Measurements from ENCODE around the gene CMTM6. TPM values are rescaled to one million over a fixed set of nuclear protein-coding genes. Genes with fewer than 3 reads are reported as not detected.

Gene CMTM6
- total RNA-seq, 1 donor from 2014 or later: 70.2 TPM

DNA sequence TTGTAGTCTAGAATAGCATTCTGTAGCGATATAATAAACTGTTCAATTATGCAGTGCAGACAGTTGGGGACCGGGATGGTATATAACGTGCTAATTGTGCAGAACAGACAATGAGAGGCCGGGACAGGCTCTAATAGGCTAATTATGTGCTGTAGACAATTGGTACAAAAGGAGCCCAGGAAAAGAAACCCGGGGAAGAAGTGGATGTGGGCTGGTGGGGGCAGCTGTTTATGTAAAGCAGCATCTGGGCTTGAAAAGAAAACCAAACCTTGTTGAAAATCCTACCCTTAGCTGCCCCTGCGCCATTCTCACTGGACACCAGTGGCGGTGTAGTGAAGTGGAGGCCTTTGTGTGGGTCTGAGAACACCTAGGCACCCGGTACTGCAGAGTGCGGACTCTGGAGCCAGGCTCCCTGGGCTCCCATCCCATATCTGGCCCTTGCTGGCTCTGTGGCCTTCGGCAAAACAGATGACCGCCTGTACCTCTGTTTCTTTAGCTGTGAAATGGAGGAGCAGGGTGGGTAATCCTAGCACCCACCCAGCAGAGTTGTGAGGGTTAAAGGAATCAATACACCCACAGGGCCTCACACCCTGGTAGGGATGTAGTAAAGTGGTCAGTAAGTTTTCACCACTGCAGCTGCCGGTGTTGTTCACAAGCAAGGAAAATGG, 51.5 kb downstream of the CMTM6 start:
- Mint-ChIP-seq H3K4me1 (peaks cover 18% of the 10 kb centered on the region), H3K36me3 (no peaks in the 10 kb centered on the region), H3K4me3 (no peak overlapping the region), H3K27ac (peak overlapping the region; percentile 39), H3K9me3 (peaks cover 4% of the 10 kb centered on the region), H3K27me3 (ENCODE audit: insufficient read depth, low read depth) (peaks cover 6% of the 10 kb centered on the region)
- H3K4me3 ChIP-seq: no peak overlapping the region
- H3K4me1 ChIP-seq: peaks cover 65% of the 10 kb centered on the region
- H3K27me3 ChIP-seq: no peaks in the 10 kb centered on the region
- no peak overlapping the region for H3K9ac ChIP-seq
- no peak for TF ChIP-seq EZH2phosphoT487 (IDR thresholded peaks at IDR 0.05)
- TF ChIP-seq EZH2 (IDR thresholded peaks at IDR 0.05): no peak
- TF ChIP-seq, protein P1, sequence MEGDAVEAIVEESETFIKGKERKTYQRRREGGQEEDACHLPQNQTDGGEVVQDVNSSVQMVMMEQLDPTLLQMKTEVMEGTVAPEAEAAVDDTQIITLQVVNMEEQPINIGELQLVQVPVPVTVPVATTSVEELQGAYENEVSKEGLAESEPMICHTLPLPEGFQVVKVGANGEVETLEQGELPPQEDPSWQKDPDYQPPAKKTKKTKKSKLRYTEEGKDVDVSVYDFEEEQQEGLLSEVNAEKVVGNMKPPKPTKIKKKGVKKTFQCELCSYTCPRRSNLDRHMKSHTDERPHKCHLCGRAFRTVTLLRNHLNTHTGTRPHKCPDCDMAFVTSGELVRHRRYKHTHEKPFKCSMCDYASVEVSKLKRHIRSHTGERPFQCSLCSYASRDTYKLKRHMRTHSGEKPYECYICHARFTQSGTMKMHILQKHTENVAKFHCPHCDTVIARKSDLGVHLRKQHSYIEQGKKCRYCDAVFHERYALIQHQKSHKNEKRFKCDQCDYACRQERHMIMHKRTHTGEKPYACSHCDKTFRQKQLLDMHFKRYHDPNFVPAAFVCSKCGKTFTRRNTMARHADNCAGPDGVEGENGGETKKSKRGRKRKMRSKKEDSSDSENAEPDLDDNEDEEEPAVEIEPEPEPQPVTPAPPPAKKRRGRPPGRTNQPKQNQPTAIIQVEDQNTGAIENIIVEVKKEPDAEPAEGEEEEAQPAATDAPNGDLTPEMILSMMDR (IDR thresholded peaks at IDR 0.05): no peak
- H2AFZ ChIP-seq (replicated peaks): no peak overlapping the region
- H3K36me3 ChIP-seq: no peaks in the 10 kb centered on the region
- no peaks in the 10 kb centered on the region for H4K20me1 ChIP-seq (ENCODE audit: low read depth)
- H3K4me2 ChIP-seq: peak overlapping the region; percentile 57
- DNase-seq (ENCODE audit: low spot score): peak; percentile 57
- H3K27ac ChIP-seq: peak overlapping the region; percentile 37
- H3F3A ChIP-seq (ENCODE audit: low read depth): peaks cover 22% of the 10 kb centered on the region
- H3K79me2 ChIP-seq (ENCODE audit: low read depth): no peaks in the 10 kb centered on the region
- no peaks in the 10 kb centered on the region for H3K9me3 ChIP-seq (ENCODE audit: low read depth)

DNA sequence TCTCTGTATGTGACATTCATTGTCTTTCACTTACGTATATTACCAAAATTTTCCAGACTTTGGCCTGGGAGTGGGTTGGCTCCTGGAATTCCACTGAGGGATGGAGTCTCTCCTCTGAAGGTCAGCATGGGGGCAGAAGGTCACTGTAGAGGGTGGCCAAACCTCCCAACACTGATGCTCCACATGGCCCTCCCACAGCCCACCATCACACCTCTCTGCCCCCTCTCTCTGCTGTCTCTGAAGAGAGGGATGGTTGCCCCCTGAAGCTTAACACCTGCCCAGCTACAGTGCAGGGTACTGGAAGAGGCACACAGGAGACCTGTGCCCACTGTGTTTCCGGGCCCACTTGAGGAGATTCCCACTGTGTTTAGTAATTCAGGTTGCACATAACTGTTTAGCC, 52.2 kb downstream of the CMTM6 start:
- no peak overlapping the region for H3K4me3 ChIP-seq
- no peaks in the 10 kb centered on the region for H3K9me3 ChIP-seq (ENCODE audit: low read depth)
- H4K20me1 ChIP-seq (ENCODE audit: low read depth): no peaks in the 10 kb centered on the region
- peaks cover 58% of the 10 kb centered on the region for H3K4me1 ChIP-seq
- peak overlapping the region; percentile 57 for H3K4me2 ChIP-seq
- H3K36me3 ChIP-seq: no peaks in the 10 kb centered on the region
- no peak overlapping the region for H2AFZ ChIP-seq (replicated peaks)
- peaks cover 22% of the 10 kb centered on the region for H3F3A ChIP-seq (ENCODE audit: low read depth)
- no peaks in the 10 kb centered on the region for H3K27me3 ChIP-seq
- TF ChIP-seq EZH2 (IDR thresholded peaks at IDR 0.05) (no peak), EZH2phosphoT487 (IDR thresholded peaks at IDR 0.05) (no peak)
- TF ChIP-seq, protein P1 (IDR thresholded peaks at IDR 0.05): no peak
- Mint-ChIP-seq H3K27ac (no peak overlapping the region), H3K9me3 (peaks cover 4% of the 10 kb centered on the region), H3K36me3 (no peaks in the 10 kb centered on the region), H3K27me3 (ENCODE audit: insufficient read depth, low read depth) (peaks cover 6% of the 10 kb centered on the region), H3K4me1 (peaks cover 15% of the 10 kb centered on the region), H3K4me3 (no peak overlapping the region)
- no peaks in the 10 kb centered on the region for H3K79me2 ChIP-seq (ENCODE audit: low read depth)
- no peak overlapping the region for H3K9ac ChIP-seq
- DNase-seq (ENCODE audit: low spot score): no peak
- peak overlapping the region; percentile 37 for H3K27ac ChIP-seq

DNA sequence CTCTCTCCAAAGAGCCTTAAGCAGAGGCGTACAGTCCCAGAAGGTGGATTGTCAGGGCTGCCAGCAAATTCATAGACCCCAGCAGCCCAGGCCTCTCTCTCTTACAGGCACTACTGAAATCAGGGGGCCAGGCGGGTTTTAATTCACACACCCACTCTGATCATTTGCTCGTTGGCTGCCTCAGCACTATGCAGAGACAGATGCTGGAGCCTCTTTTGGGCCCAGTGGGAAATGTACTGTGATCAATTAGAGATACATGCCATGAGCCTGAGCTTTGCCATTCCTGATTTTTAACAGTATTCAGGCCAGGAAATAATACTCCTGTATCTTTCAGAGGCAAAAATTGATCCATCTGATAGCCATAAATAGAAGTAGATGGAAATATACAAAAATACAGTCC, 53.0 kb downstream of the CMTM6 start:
- Histone ChIP-seq H3K4me2 (no peak overlapping the region), H3K4me3 (no peak overlapping the region), H3K9ac (no peak overlapping the region), H2AFZ (replicated peaks) (no peak overlapping the region), H3K9me3 (ENCODE audit: low read depth) (no peaks in the 10 kb centered on the region), H3K27me3 (no peaks in the 10 kb centered on the region), H4K20me1 (ENCODE audit: low read depth) (no peaks in the 10 kb centered on the region), H3K4me1 (peaks cover 52% of the 10 kb centered on the region), H3F3A (ENCODE audit: low read depth) (peaks cover 22% of the 10 kb centered on the region), H3K36me3 (no peaks in the 10 kb centered on the region), H3K79me2 (ENCODE audit: low read depth) (no peaks in the 10 kb centered on the region), H3K27ac (no peak overlapping the region)
- Mint-ChIP-seq H3K4me3 (no peak overlapping the region), H3K9me3 (peaks cover 8% of the 10 kb centered on the region), H3K4me1 (peaks cover 13% of the 10 kb centered on the region), H3K27ac (no peak overlapping the region), H3K27me3 (ENCODE audit: insufficient read depth, low read depth) (peaks cover 6% of the 10 kb centered on the region), H3K36me3 (peaks cover 4% of the 10 kb centered on the region)
- TF ChIP-seq EZH2phosphoT487 (IDR thresholded peaks at IDR 0.05) (no peak), EZH2 (IDR thresholded peaks at IDR 0.05) (no peak)
- TF ChIP-seq, protein P1 (IDR thresholded peaks at IDR 0.05): no peak
- no peak for DNase-seq (ENCODE audit: low spot score)
